Astrocyte (in vitro differentiated cells and primary cell): ENCODE results near the gene NEK6. TPM values are rescaled to one million over a fixed set of nuclear protein-coding genes. Genes with fewer than 3 reads are reported as not detected.

Experiments used
- DNase-seq: peaks from one replicate; pipeline ENCODE4 v3.0.0-alpha.2; 2010; ENCODE audit warnings: low read depth
- FAIRE-seq: peaks from 2 replicates; lab custom pipeline; 2011; peaks lifted over from hg19 to GRCh38; lab: Jason Lieb, UNC
- H2AFZ ChIP-seq: 2 replicates; pipeline ENCODE4 v1.6.0; 2012; ENCODE audit warnings: low read depth, low read length, inconsistent platforms
- H3K27ac ChIP-seq: 2 replicates; pipeline ENCODE4 v1.5.1; 2011; ENCODE audit warnings: low read depth, low read length, inconsistent platforms
- H3K27me3 ChIP-seq: 2 replicates; pipeline ENCODE4 v1.6.0; 2011; ENCODE audit warnings: low read length, inconsistent platforms; ENCODE audit not compliant: insufficient read depth
- H3K36me3 ChIP-seq: 2 replicates; pipeline ENCODE4 v1.5.1; 2011; ENCODE audit warnings: low read length, inconsistent platforms; ENCODE audit not compliant: insufficient read depth
- H3K4me1 ChIP-seq: 2 replicates; pipeline ENCODE4 v1.5.1; 2011; ENCODE audit warnings: low read length, inconsistent platforms; ENCODE audit not compliant: insufficient read depth
- H3K4me2 ChIP-seq: 2 replicates; pipeline ENCODE4 v1.6.0; 2012; ENCODE audit warnings: low read length, inconsistent platforms
- H3K4me3 ChIP-seq: 2 replicates; pipeline ENCODE4 v1.5.1; 2011; ENCODE audit warnings: low read depth, mild to moderate bottlenecking, low read length, inconsistent platforms; ENCODE audit not compliant: insufficient read depth
- H3K79me2 ChIP-seq: 2 replicates; pipeline ENCODE4 v1.6.0; 2012; ENCODE audit warnings: mild to moderate bottlenecking, low read length, inconsistent platforms; ENCODE audit not compliant: insufficient read depth
- H3K9ac ChIP-seq: 2 replicates; pipeline ENCODE4 v1.6.0; 2012; ENCODE audit warnings: mild to moderate bottlenecking, low read length, inconsistent platforms
- H3K9me3 ChIP-seq: 2 replicates; pipeline ENCODE4 v1.5.1; 2012; ENCODE audit warnings: low read depth, mild to moderate bottlenecking, low read length, inconsistent platforms; ENCODE audit not compliant: insufficient read depth
- H4K20me1 ChIP-seq: 2 replicates; pipeline ENCODE4 v1.6.0; 2012; ENCODE audit warnings: low read length, inconsistent platforms; ENCODE audit not compliant: insufficient read depth
- H3K27ac Mint-ChIP-seq: one replicate; pipeline ENCODE4 v1.8.0; 2021; ENCODE audit warnings: mild to moderate bottlenecking, mixed read lengths; ENCODE audit not compliant: unreplicated experiment
- H3K27me3 Mint-ChIP-seq: one replicate; pipeline ENCODE4 v1.8.0; 2021; ENCODE audit warnings: low read depth, mixed read lengths; ENCODE audit not compliant: unreplicated experiment
- H3K36me3 Mint-ChIP-seq: one replicate; pipeline ENCODE4 v1.8.0; 2021; ENCODE audit warnings: low read depth, mixed read lengths; ENCODE audit not compliant: unreplicated experiment
- H3K4me1 Mint-ChIP-seq: one replicate; pipeline ENCODE4 v1.8.0; 2021; ENCODE audit warnings: low read depth, mixed read lengths; ENCODE audit not compliant: unreplicated experiment
- H3K4me3 Mint-ChIP-seq: one replicate; pipeline ENCODE4 v1.8.0; 2021; ENCODE audit warnings: mild to moderate bottlenecking, moderate library complexity, mixed read lengths; ENCODE audit not compliant: unreplicated experiment
- H3K9me3 Mint-ChIP-seq: one replicate; pipeline ENCODE4 v1.8.0; 2021; ENCODE audit warnings: mild to moderate bottlenecking, mixed read lengths; ENCODE audit not compliant: unreplicated experiment
- CTCF ChIP-seq: IDR thresholded peaks from 2 replicates; pipeline ENCODE4 v1.5.1; 2011; ENCODE audit warnings: low read depth, mild to moderate bottlenecking, inconsistent platforms, low read length, moderate library complexity; ENCODE audit not compliant: insufficient read depth
- EZH2 ChIP-seq: IDR thresholded peaks from 2 replicates; pipeline ENCODE4 v1.6.1; 2012; ENCODE audit warnings: mild to moderate bottlenecking, low read length, inconsistent platforms; ENCODE audit not compliant: insufficient read depth
- total RNA-seq: library from RNA; stranded (reverse); gene quantifications from 2 replicates; pipeline ENCODE4 v1.2.1, GENCODE V29; 2021

Gene NEK6
- total RNA-seq, 1 donor from 2014 or later: 76.8 TPM

GRCh38 chr9:124313940-124314339 is 56.2 kb downstream of the NEK6 start:
- no peaks in the 10 kb centered on the region for H4K20me1 ChIP-seq
- TF ChIP-seq CTCF: no peak
- no peak for TF ChIP-seq EZH2
- no peaks in the 10 kb centered on the region for H3K27me3 ChIP-seq
- H2AFZ ChIP-seq: no peak overlapping the region
- Mint-ChIP-seq H3K4me1 (peaks cover 11% of the 10 kb centered on the region), H3K27me3 (no peaks in the 10 kb centered on the region), H3K9me3 (peaks cover 3% of the 10 kb centered on the region), H3K4me3 (no peak overlapping the region), H3K27ac (no peak overlapping the region), H3K36me3 (peaks cover 15% of the 10 kb centered on the region)
- H3K36me3 ChIP-seq: peaks cover 20% of the 10 kb centered on the region
- peaks cover 42% of the 10 kb centered on the region for H3K79me2 ChIP-seq
- H3K4me2 ChIP-seq: no peak overlapping the region
- no peak overlapping the region for H3K4me3 ChIP-seq
- no peak overlapping the region for H3K27ac ChIP-seq
- no peak overlapping the region for H3K9ac ChIP-seq
- no peak for FAIRE-seq
- no peaks in the 10 kb centered on the region for H3K9me3 ChIP-seq
- peaks cover 13% of the 10 kb centered on the region for H3K4me1 ChIP-seq
- DNase-seq: no peak

GRCh38 chr9:124315882-124316281 is 58.1 kb downstream of the NEK6 start:
- H3K4me2 ChIP-seq: no peak overlapping the region
- H3K4me1 ChIP-seq: no peaks in the 10 kb centered on the region
- H3K27ac Mint-ChIP-seq: no peak overlapping the region
- H3K4me3 Mint-ChIP-seq: no peak overlapping the region
- H3K36me3 Mint-ChIP-seq: peaks cover 25% of the 10 kb centered on the region
- peaks cover 3% of the 10 kb centered on the region for H3K9me3 Mint-ChIP-seq
- H3K9me3 ChIP-seq: no peaks in the 10 kb centered on the region
- peaks cover 6% of the 10 kb centered on the region for H4K20me1 ChIP-seq
- H3K4me3 ChIP-seq: no peak overlapping the region
- H3K27ac ChIP-seq: no peak overlapping the region
- no peaks in the 10 kb centered on the region for H3K27me3 Mint-ChIP-seq
- no peak for FAIRE-seq
- no peak for DNase-seq
- peaks cover 20% of the 10 kb centered on the region for H3K36me3 ChIP-seq
- TF ChIP-seq CTCF (no peak), EZH2 (no peak)
- H3K79me2 ChIP-seq: peaks cover 34% of the 10 kb centered on the region
- H3K9ac ChIP-seq: no peak overlapping the region
- H3K4me1 Mint-ChIP-seq: peaks cover 2% of the 10 kb centered on the region
- no peak overlapping the region for H2AFZ ChIP-seq
- no peaks in the 10 kb centered on the region for H3K27me3 ChIP-seq

- TF ChIP-seq EZH2 (no peak), CTCF (peak; percentile 85)
- Mint-ChIP-seq H3K9me3 (peaks cover 3% of the 10 kb centered on the region), H3K27ac (no peak overlapping the region), H3K4me1 (no peaks in the 10 kb centered on the region), H3K36me3 (peaks cover 22% of the 10 kb centered on the region), H3K4me3 (no peak overlapping the region), H3K27me3 (no peaks in the 10 kb centered on the region)
- Histone ChIP-seq H3K27ac (no peak overlapping the region), H3K27me3 (no peaks in the 10 kb centered on the region), H3K4me3 (no peak overlapping the region), H3K36me3 (peaks cover 31% of the 10 kb centered on the region), H3K4me2 (no peak overlapping the region), H3K79me2 (peaks cover 7% of the 10 kb centered on the region), H4K20me1 (peaks cover 17% of the 10 kb centered on the region), H3K4me1 (no peaks in the 10 kb centered on the region), H3K9ac (no peak overlapping the region), H3K9me3 (no peaks in the 10 kb centered on the region), H2AFZ (no peak overlapping the region)
- DNase-seq (no peak), FAIRE-seq (no peak)
Observed at GRCh38 chr9:124320062-124320973, 62.6 kb downstream of the NEK6 start.
